Measurements from ENCODE around the gene COG5. TPM values are rescaled to one million over a fixed set of nuclear protein-coding genes. Genes with fewer than 3 reads are reported as not detected.

Gene COG5
- total and polyA plus RNA-seq, 2 of the 8 experiments (the other 6 are each of a cell fraction or from before 2014, with no cell fraction given): 10.5 to 28.1 TPM

- Histone ChIP-seq H3K14ac (ENCODE audit: insufficient read length) (no peak overlapping the region), H3K18ac (ENCODE audit: extremely low read depth, low read length) (no peak overlapping the region), H4K8ac (ENCODE audit: extremely low read depth, insufficient read depth, low read length) (no peak overlapping the region), H2BK15ac (ENCODE audit: low read length) (no peak overlapping the region), H4K20me1 (replicated peaks in 1 of 2; ENCODE audit: control insufficient read depth in 1 of 2, insufficient read depth in 2 of 2, low read length in 2 of 2) (peaks cover 0 to 3% of the 10 kb centered on the region in 2 experiments), H2BK5ac (ENCODE audit: low read depth, low read length) (no peak overlapping the region), H3K23me2 (ENCODE audit: low read depth, low read length) (no peaks in the 10 kb centered on the region), H3K4me2 (ENCODE audit: insufficient read depth in 1 of 2, low read depth in 2 of 2, low read length in 2 of 2) (no peak overlapping the region), H4K91ac (replicated peaks; ENCODE audit: insufficient read length, low read length) (no peak overlapping the region), H2BK12ac (ENCODE audit: low read depth, low read length) (no peak overlapping the region), H3K9ac (replicated peaks in 1 of 4; ENCODE audit: extremely low read depth in 1 of 4, low read depth in 3 of 4, low read length in 3 of 4) (no peak overlapping the region), H4K5ac (ENCODE audit: insufficient read length, low read depth, low read length) (no peak overlapping the region), H3K79me1 (ENCODE audit: low read depth, low read length) (no peaks in the 10 kb centered on the region), H3K4me3 (ENCODE audit: extremely low read depth in 1 of 4, insufficient read depth in 2 of 4, low read depth in 3 of 4, low read length in 4 of 4) (no peak overlapping the region), H2AFZ (ENCODE audit: low read length) (no peak overlapping the region), H2BK20ac (ENCODE audit: low read length) (no peak overlapping the region), H3K27ac (ENCODE audit: low read depth, low read length) (no peak overlapping the region), H2AK5ac (ENCODE audit: low read depth, low read length) (no peak overlapping the region), H3K9me3 (ENCODE audit: insufficient read depth in 2 of 2, low read depth in 1 of 2, low read length in 1 of 2) (no peaks in the 10 kb centered on the region; a peak in 1 of 4 replicates), H3K36me3 (ENCODE audit: control insufficient read depth in 2 of 4, insufficient read depth in 4 of 4, low read length in 3 of 4) (peaks cover 0 to 2% (median 0%) of the 10 kb centered on the region in 4 experiments; a peak in 2 of 8 replicates), H3K27me3 (replicated peaks in 1 of 4; ENCODE audit: control insufficient read depth in 3 of 4, extremely low read depth in 1 of 4, insufficient read depth in 3 of 4, low read length in 3 of 4) (no peaks in the 10 kb centered on the region), H3K79me2 (ENCODE audit: control insufficient read depth in 1 of 2, insufficient read depth in 2 of 2, low read length in 2 of 2) (no peaks in the 10 kb centered on the region), H3K4me1 (replicated peaks in 1 of 4; ENCODE audit: control insufficient read depth in 3 of 4, insufficient read depth in 4 of 4, low read length in 3 of 4) (no peaks in the 10 kb centered on the region), H3K23ac (ENCODE audit: insufficient read length) (no peak overlapping the region), H3K56ac (replicated peaks; ENCODE audit: insufficient read length, low read depth, low read length) (no peak overlapping the region), H3K4ac (replicated peaks; ENCODE audit: insufficient read length, low read depth, low read length) (no peak overlapping the region), H2BK120ac (replicated peaks; ENCODE audit: low read depth, low read length) (no peak overlapping the region)
- no peak for DNase-seq (ENCODE audit: low read depth in 1 of 2, low spot score in 2 of 2)
- no peak for TF ChIP-seq CREB1 (IDR thresholded peaks at IDR 0.05)
- TF ChIP-seq E2F6 (IDR thresholded peaks at IDR 0.05): no peak
- ChIA-PET CTCF (ENCODE audit: partially characterized antibody) (no interaction called here), POLR2A (ENCODE audit: partially characterized antibody) (no interaction called here)
- WGBS, 2 experiments (ENCODE audit: extremely low coverage in 1 of 2, insufficient coverage in 1 of 2, insufficient read length in 1 of 2, insufficient replicate concordance in 2 of 2, low coverage in 1 of 2, low lambda C conversion rate in 2 of 2, missing lambda C conversion rate in 1 of 2): 96% methylated on average over 2 of the region's 2 CpGs; no CpG with 5 or more reads in 1 of the 2 experiments
- FAIRE-seq: no peak
Measured at GRCh38 chr7:107244613-107245012, 319.1 kb downstream of the COG5 start.
